ENCODE data around the gene C15orf40. TPM values are rescaled to one million over a fixed set of nuclear protein-coding genes. Genes with fewer than 3 reads are reported as not detected.
"Not testable (repeated sequence)": the region's sequence is repeated elsewhere in the genome, so short reads cannot be mapped to it uniquely, and the experiment has no call there.

C15orf40 gene
- polyA plus RNA-seq (2014; cell fraction: cytosol; rRNA removed) = 16.6 and 18.4 TPM in 2 replicates
- 16.9 and 18.4 TPM in 2 replicates for polyA plus RNA-seq (2014; cell fraction: nucleus; rRNA removed)

GRCh38 chr15:83011271-83012075, at the start of gene C15orf40:
Gene C15orf40 (minus strand): TSS chr15:83011639. CDS start chr15:83011607, 32 bp downstream.
- peak; percentile 92 for DNase-seq (ENCODE audit: low spot score)

DNA sequence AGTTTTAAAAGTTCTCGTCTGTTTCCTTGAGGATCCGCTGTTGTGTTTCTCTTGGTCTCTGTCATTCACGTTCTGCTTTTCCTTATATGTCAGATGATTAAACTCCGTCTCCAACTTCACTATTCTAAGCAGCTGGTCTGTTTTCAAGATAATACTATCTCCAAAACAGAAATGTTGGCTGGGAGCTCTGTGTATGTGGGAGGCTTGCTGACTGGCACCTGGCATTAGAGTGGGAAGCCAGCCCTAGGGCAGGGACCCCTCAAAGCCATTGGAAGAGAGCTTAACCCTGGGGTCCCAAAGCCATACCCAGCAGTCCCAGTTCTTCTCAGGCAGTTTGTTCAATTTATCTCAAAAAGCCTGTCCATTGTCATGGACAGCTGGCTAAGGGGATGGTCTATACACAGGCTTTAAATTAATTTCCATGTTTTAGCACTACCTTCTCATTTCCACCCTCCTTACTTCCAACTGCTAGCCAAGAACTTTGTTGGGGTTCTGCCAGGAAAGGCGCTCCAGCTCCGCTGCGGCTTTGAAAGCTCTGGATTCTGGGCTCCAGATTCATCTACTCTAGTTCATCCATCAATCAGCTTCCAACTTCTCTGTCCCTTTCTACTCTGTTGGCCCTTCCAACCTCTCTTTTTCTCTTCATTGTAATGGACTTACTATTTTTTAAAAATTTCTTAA, 46.4 kb upstream of the C15orf40 start:
- DNase-seq (ENCODE audit: low spot score) = no peak

DNA sequence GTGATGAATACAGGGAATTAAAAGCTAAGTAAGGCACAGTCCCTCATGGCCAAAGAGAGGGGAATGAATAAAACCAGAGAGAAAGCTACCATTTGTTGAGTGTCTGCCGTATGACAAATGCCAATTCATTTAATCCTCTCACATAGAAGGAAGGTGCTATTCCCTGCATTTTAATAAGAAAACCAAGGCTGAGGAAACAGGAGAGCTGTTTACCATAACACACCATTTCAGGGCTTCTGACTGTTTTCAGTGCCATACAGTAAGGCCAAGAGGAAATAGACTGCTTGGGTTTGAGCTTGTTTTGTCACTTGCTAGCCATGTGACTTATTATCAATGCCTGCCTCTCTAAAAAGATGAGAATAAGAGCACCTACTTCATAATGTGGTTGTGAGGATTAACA, 45.6 kb upstream of the C15orf40 start:
- no peak for DNase-seq (ENCODE audit: low spot score)

DNA sequence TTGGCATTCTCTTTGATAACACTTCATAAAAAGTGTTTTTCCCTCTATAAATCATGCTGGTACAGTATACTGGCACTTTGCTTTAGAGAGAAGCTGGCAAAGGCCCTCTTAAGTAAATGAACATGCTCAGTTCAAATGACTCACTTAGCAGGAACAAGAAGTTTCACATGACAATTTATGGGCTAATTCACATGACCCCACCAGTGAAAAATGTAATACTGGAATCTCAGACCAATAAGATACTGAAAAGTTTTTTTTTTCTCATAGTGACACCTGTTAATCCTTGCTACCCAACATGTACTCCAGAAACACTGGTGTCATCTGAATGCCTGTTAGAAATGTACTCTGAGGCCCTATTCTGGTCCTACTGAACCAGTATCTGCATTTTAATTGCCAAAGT, 41.7 kb upstream of the C15orf40 start:
- DNase-seq (ENCODE audit: low spot score) = no peak

DNA sequence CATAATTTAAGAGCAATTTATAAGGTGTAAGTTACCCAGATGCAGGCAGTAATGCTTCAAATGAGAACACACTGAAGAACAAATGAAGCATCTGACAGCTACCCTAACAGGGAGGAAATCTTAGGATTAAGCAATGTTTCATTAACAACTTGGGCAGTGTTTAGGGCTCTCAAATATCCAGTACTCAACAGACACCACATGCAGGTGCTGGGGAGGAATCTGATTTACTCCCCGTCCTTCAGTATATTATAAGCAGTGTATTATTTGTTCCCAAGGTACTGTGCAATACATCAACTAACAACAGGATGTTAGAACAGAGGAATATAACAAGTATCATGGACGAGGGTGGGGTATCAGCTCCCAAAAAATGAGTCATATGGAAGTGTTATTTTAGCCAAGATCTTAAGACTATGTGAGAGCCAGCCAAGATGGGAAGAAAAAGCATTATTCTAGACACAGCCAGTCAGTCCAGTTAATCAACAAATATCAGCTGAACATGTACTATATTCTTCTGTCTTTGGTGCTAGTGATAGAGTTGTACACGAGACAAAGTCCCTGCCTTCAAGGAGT, 35.2 kb upstream of the C15orf40 start:
- no peak for DNase-seq (ENCODE audit: low spot score)

DNA sequence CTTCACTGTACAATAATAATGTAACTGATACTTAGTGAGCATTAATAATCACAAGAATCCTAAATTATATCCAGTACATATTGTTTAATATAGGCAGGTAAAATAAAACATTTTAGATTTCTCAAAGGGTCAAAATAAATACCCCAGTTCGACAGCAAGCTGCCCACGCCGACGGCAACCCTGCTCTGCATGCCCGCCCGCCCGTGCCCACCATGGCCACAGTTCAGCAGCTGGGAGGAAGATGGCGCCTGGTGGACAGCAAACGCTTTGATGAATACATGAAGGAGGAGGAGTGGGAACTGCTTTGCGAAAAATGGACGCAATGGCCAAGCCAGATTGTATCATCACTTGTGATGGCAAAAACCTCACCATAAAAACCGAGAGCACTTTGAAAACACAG, 32.7 kb upstream of the C15orf40 start:
- no peak for DNase-seq (ENCODE audit: low spot score)

- DNase-seq (ENCODE audit: low spot score) = no peak
Observed at GRCh38 chr15:83039206-83039605, 27.8 kb upstream of the C15orf40 start.

DNA sequence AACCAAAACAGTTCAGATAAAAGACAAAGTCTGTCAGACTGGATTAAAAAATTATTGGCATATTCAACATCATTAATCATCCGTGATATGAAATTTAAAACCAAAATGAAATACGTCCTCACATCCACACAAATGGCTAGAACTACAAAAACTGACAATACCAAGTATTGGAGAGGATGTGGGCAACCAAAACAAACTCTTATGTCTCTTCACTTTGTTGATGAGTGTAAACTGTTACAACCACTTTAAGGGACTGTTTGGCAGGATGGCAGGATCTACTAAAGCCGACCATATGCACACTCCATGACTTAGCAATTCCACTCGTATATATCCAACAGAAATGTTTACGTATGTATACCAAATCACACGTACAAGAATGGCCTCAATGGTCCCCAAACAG, 24.8 kb upstream of the C15orf40 start:
- no peak for DNase-seq (ENCODE audit: low spot score)

DNA sequence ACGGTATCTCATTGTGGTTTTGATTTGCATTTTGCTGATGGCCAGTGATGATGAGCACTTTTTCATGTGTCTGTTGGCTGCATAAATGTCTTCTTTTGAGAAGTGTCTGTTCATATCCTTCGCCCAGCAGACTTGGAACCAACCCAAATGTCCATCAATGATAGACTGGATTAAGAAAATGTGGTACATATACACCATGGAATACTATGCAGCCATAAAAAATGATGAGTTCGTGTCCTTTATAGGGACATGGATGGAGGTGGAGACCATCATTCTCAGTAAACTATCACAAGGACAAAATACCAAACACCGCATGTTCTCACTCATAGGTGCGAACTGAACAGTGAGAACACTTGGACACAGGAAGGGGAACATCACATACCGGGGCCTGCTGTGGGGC, 19.8 kb upstream of the C15orf40 start:
- DNase-seq (ENCODE audit: low spot score) = not testable (repeated sequence)

DNA sequence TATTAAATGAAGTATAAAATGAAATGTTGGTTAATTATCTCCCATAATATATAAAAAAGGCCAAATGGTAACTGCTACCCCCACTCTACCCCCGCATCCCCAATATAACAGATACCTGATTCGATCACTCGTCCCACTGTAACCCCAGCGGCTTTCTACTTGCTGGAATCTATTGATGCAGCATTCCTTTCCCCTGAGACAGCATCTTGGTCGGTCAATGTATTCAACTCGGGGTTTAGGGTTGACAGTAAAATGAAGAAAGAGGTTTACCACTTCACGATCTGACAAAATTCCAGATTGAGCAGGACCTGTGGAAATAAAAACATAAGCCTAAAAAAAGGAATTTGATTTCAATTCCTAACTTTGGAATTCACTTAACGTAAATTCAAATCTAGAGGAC, 18.6 kb upstream of the C15orf40 start:
- DNase-seq (ENCODE audit: low spot score) = no peak

- no peak for DNase-seq (ENCODE audit: low spot score)
Observed at GRCh38 chr15:83018436-83018835, 7.0 kb upstream of the C15orf40 start.

GRCh38 chr15:83016906-83017305, 5.5 kb upstream of the C15orf40 start:
- no peak for DNase-seq (ENCODE audit: low spot score)

GRCh38 chr15:83015361-83015760, 3.9 kb upstream of the C15orf40 start:
- DNase-seq (ENCODE audit: low spot score) = no peak

- peak; percentile 11 for DNase-seq (ENCODE audit: low spot score)
Observed at GRCh38 chr15:83014205-83014653, 2.8 kb upstream of the C15orf40 start.

DNA sequence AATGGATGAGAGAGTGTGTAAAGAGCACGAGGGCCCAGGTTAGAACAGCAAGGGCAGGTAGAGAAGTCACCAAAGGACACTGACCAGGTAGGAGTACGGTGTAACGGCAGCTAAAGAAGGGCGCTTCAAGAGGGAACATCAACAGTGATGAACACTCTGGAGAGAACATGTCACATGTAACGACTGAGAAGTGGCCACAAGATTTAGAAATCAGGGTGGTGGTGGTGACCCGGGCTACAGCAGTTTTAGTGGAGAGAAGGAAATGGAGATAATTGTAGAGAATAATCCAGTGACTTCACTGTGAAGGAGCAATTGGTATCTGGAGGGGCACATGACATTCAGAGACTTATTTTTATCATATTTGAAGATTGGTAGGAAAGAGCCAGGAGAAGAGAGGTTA, 1.2 kb upstream of the C15orf40 start:
- DNase-seq (ENCODE audit: low spot score) = no peak

DNA sequence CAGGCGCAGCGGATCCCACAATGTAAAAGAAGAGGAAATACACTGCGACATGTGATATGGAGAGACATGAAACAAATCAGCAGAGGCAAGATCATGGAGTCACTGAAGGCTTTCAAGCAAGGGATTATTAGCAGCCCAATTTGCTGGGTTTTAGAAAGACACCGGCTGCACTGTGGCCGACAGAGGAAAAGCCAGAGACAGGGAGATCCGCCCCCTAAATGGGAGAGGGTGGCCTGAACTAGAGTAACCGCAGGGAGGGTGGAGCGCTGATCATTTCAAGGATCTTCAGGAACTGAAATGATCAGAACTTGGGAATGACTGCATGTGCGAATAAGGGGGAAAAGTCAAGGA, 612 bp upstream of the C15orf40 start:
- no peak for DNase-seq (ENCODE audit: low spot score)

GRCh38 chr15:83010709-83011270, 649 bp downstream of the C15orf40 start:
- DNase-seq (ENCODE audit: low spot score) = peak; percentile 78

DNA sequence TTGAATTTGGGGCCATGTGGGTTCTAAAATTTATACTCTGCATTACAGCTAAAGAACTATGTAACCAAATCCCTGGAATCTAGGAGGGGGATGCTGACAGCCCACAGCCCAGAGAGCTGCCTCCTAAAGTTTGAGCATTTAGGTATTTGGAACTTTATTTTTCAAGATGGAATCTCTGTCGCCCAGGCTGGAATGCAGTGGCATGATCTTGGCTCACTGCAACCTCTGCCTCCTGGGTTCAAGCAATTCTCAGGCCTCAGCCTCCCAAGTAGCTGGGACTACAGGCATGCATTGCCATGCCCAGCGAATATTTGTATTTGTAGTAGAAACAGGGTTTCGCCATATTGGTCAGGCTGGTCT, 10.8 kb downstream of the C15orf40 start:
- DNase-seq (ENCODE audit: low spot score) = not testable (repeated sequence)

DNA sequence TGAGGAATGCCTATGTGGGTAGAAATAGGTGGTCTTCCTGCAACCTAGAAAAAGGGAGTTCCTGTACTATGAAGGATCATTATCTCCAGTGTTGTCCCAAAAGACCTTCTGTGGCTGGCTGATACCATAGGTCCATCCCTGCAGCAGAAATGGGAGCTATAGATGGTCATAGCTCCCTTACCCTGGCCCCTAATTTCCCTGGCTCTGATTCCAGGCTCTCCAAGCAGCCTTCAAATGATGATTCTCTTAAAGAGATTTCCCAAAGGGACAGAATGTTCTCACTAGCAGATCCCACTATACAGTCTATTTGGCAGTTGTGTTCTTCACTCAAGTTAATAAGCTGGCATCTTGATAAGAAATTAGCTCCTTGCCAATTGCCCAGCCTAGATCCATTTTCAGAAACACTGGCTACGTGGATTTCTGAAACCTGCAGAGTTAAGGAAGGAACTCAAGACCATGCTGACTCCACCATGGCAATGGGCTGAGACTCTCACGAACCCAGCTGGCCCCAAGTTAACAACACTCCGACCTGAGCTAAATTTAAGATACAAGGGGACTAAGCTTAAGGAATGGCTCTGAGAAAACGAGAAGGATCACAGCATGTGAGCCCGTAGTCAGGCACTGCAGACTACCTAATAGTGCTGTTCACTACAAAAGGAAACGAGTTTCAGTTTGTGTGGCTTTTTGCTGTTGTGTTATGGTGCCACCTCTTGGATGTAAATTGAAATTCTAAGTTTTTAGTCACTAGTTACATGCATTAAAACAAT, 11.4 kb downstream of the C15orf40 start:
- peak; percentile 36 for DNase-seq (ENCODE audit: low spot score)

DNA sequence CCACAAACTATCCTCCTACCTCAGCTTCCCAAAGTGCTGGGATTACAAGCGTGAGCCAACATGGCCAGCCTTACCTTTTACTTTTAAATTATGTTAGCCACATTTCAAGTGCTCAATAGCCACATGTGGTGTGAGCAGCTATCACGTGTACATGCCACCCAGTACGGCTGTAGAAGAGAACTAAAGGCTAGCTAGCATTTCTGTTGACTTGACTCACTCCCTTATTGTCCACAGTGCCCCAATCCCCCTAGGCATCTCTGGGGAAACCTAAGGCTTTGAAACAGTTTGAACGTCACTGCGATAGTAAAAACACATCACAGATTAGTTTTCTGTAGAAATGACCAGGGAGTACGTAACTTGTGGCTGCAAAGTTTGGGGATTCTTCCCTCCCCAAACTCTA, 12.0 kb downstream of the C15orf40 start:
- no peak for DNase-seq (ENCODE audit: low spot score)

DNA sequence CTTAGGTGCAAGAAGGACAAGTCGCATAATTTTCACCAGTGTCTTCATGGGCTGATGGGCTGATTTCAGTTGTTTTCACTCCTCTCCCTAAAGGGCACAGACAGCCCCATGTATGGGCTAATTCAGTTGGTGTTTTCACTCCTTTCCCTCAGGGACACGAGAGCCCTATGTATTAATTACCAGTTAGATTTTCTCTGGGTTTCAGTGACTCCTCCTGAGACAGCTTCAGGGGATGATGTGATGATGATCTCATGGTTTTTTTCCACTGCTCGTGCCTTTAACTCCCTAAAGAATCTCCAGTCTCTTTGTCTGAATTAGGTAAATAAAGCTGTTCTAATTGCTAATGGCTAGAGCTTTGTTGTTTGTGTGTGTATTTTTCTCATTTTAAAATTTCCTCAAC, 15.5 kb downstream of the C15orf40 start:
- no peak for DNase-seq (ENCODE audit: low spot score)

- no peak for DNase-seq (ENCODE audit: low spot score)
Observed at GRCh38 chr15:82995076-82995475, 16.4 kb downstream of the C15orf40 start.

Data from SK-N-DZ (cell line).